Measurements from ENCODE around the gene SCO2.

DNA sequence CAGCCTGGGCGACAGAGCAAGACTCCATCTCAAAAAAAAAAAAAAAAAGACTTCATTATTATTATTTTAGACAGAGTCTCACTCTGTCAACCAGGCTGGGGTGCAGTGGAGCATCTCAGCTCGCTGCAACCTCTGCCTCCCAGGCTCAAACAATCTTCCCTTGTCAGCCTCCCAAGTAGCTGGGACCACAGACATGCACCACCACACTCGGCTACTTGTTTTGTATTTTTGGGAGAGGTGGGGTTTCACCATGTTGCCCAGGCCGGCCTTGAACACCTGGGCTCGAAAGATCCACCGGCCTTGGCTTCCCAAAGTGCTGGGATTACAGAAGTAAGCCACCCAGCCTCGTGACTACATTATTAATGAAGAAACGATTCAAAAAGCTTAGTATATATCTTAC lies 9.7 kb upstream of the SCO2 start:
- TF ChIP-seq, protein P1, sequence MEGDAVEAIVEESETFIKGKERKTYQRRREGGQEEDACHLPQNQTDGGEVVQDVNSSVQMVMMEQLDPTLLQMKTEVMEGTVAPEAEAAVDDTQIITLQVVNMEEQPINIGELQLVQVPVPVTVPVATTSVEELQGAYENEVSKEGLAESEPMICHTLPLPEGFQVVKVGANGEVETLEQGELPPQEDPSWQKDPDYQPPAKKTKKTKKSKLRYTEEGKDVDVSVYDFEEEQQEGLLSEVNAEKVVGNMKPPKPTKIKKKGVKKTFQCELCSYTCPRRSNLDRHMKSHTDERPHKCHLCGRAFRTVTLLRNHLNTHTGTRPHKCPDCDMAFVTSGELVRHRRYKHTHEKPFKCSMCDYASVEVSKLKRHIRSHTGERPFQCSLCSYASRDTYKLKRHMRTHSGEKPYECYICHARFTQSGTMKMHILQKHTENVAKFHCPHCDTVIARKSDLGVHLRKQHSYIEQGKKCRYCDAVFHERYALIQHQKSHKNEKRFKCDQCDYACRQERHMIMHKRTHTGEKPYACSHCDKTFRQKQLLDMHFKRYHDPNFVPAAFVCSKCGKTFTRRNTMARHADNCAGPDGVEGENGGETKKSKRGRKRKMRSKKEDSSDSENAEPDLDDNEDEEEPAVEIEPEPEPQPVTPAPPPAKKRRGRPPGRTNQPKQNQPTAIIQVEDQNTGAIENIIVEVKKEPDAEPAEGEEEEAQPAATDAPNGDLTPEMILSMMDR (IDR thresholded peaks at IDR 0.05), result no peak
- TF ChIP-seq POLR2A (IDR thresholded peaks at IDR 0.05), result no peak
